Measurements from ENCODE around the gene NPSR1. TPM values are rescaled to one million over a fixed set of nuclear protein-coding genes. Genes with fewer than 3 reads are reported as not detected.

NPSR1 gene
- total RNA-seq, 3 donors from 2014 or later (not counting 1 experiment from before 2014, with no cell fraction given), result not detected

GRCh38 chr7:34747867-34748727 lies 90.1 kb downstream of the NPSR1 start:
- Mint-ChIP-seq H3K9me3 (peaks cover 0 to 3% of the 10 kb centered on the region in 2 donors), H3K4me1 (no peaks in the 10 kb centered on the region), H3K27ac (no peak overlapping the region), H3K4me3 (no peak overlapping the region), H3K27me3 (ENCODE audit: low read depth in 2 of 2) (peaks cover 10 to 15% of the 10 kb centered on the region in 2 donors), H3K36me3 (no peaks in the 10 kb centered on the region)
- TF ChIP-seq, protein P1, sequence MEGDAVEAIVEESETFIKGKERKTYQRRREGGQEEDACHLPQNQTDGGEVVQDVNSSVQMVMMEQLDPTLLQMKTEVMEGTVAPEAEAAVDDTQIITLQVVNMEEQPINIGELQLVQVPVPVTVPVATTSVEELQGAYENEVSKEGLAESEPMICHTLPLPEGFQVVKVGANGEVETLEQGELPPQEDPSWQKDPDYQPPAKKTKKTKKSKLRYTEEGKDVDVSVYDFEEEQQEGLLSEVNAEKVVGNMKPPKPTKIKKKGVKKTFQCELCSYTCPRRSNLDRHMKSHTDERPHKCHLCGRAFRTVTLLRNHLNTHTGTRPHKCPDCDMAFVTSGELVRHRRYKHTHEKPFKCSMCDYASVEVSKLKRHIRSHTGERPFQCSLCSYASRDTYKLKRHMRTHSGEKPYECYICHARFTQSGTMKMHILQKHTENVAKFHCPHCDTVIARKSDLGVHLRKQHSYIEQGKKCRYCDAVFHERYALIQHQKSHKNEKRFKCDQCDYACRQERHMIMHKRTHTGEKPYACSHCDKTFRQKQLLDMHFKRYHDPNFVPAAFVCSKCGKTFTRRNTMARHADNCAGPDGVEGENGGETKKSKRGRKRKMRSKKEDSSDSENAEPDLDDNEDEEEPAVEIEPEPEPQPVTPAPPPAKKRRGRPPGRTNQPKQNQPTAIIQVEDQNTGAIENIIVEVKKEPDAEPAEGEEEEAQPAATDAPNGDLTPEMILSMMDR (IDR thresholded peaks at IDR 0.05), result no peak
- Histone ChIP-seq H3K36me3 (ENCODE audit: control insufficient read depth, insufficient read depth, low read length) (no peaks in the 10 kb centered on the region), H3K9me3 (ENCODE audit: control insufficient read depth, insufficient read depth, low read length) (no peaks in the 10 kb centered on the region), H3K4me3 (ENCODE audit: low read length) (no peak overlapping the region), H3K27me3 (ENCODE audit: control insufficient read depth, insufficient read depth, low read length) (no peaks in the 10 kb centered on the region), H3K4me1 (ENCODE audit: control insufficient read depth, insufficient read depth, low read length) (no peaks in the 10 kb centered on the region), H3K27ac (ENCODE audit: low read length) (no peak overlapping the region)
- WGBS (ENCODE audit: insufficient coverage), result 77% methylated on average over 8 of the region's 8 CpGs
- intact Hi-C loops (cut with micrococcal nuclease), result no loop called here
- DNase-seq (no peak), ATAC-seq (no peak)

DNA sequence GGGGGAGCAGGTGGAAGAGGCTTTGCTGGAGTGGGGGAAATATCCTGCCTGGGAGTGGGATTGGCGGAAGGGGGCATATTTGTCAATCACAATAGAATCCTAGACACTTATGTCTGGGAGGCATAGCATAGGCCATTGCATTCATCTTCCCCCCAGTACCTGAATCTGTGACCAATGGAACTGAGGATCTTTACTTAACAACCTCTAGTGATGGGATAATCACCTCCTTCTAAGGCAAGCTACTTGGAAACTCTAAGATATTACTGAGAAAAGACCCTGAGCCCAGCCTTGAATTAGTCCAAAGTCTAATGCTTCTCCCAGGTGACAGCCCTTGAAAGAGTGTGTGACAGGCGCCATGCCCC lies 90.7 kb downstream of the NPSR1 start:
- Mint-ChIP-seq H3K4me1 (no peaks in the 10 kb centered on the region), H3K36me3 (no peaks in the 10 kb centered on the region), H3K27ac (no peak overlapping the region), H3K27me3 (ENCODE audit: low read depth in 2 of 2) (peaks cover 5 to 9% of the 10 kb centered on the region in 2 donors), H3K9me3 (no peaks in the 10 kb centered on the region), H3K4me3 (no peak overlapping the region)
- Histone ChIP-seq H3K4me1 (ENCODE audit: control insufficient read depth, insufficient read depth, low read length) (no peaks in the 10 kb centered on the region), H3K9me3 (ENCODE audit: control insufficient read depth, insufficient read depth, low read length) (no peaks in the 10 kb centered on the region), H3K4me3 (ENCODE audit: low read length) (no peak overlapping the region), H3K36me3 (ENCODE audit: control insufficient read depth, insufficient read depth, low read length) (no peaks in the 10 kb centered on the region), H3K27me3 (ENCODE audit: control insufficient read depth, insufficient read depth, low read length) (no peaks in the 10 kb centered on the region), H3K27ac (ENCODE audit: low read length) (no peak overlapping the region)
- no peak for ATAC-seq
- intact Hi-C loops (cut with micrococcal nuclease), result no loop called here
- no peak for DNase-seq
- WGBS (ENCODE audit: insufficient coverage), result 100% methylated on average over 2 of the region's 2 CpGs
- TF ChIP-seq, protein P1 (IDR thresholded peaks at IDR 0.05), result no peak

DNA sequence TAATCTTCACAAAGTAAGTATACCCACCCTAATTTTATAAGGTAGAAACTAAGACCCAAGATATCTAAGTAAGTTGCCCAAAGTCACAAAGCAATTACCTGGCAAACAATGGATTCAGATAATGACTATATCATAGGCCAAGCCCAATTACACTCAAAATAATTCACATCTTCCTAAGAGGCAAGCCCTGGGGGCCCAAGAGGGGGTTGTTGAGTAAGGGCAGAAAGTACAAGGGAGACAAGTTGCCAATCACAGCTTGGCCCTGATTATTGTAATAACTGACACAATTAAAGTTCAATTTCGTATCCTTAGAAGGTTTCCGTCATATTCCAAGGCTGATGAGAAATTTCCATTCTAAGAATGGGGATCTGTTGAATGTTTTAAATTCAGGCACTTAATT lies 91.4 kb downstream of the NPSR1 start:
- no peaks in the 10 kb centered on the region for H3K4me1 Mint-ChIP-seq
- Histone ChIP-seq H3K27ac (ENCODE audit: low read length) (no peak overlapping the region), H3K27me3 (ENCODE audit: control insufficient read depth, insufficient read depth, low read length) (no peaks in the 10 kb centered on the region), H3K4me3 (ENCODE audit: low read length) (no peak overlapping the region), H3K4me1 (ENCODE audit: control insufficient read depth, insufficient read depth, low read length) (no peaks in the 10 kb centered on the region), H3K9me3 (ENCODE audit: control insufficient read depth, insufficient read depth, low read length) (no peaks in the 10 kb centered on the region), H3K36me3 (ENCODE audit: control insufficient read depth, insufficient read depth, low read length) (no peaks in the 10 kb centered on the region)
- intact Hi-C loops (cut with micrococcal nuclease), result no loop called here
- ATAC-seq (no peak), DNase-seq (no peak)
- WGBS (ENCODE audit: insufficient coverage), result 91% methylated on average over 2 of the region's 2 CpGs
- no peaks in the 10 kb centered on the region for H3K9me3 Mint-ChIP-seq
- no peak overlapping the region for H3K4me3 Mint-ChIP-seq
- TF ChIP-seq, protein P1 (IDR thresholded peaks at IDR 0.05), result no peak
- peaks cover 1 to 5% of the 10 kb centered on the region in 2 donors for H3K27me3 Mint-ChIP-seq (ENCODE audit: low read depth in 2 of 2)
- H3K36me3 Mint-ChIP-seq, result no peaks in the 10 kb centered on the region
- no peak overlapping the region for H3K27ac Mint-ChIP-seq

GRCh38 chr7:34750209-34750608 lies 92.2 kb downstream of the NPSR1 start:
- Histone ChIP-seq H3K4me3 (ENCODE audit: low read length) (no peak overlapping the region), H3K27me3 (ENCODE audit: control insufficient read depth, insufficient read depth, low read length) (no peaks in the 10 kb centered on the region), H3K9me3 (ENCODE audit: control insufficient read depth, insufficient read depth, low read length) (no peaks in the 10 kb centered on the region), H3K36me3 (ENCODE audit: control insufficient read depth, insufficient read depth, low read length) (no peaks in the 10 kb centered on the region), H3K27ac (ENCODE audit: low read length) (no peak overlapping the region), H3K4me1 (ENCODE audit: control insufficient read depth, insufficient read depth, low read length) (no peaks in the 10 kb centered on the region)
- peaks cover 5 to 6% of the 10 kb centered on the region in 2 donors for H3K27me3 Mint-ChIP-seq (ENCODE audit: low read depth in 2 of 2)
- TF ChIP-seq, protein P1 (IDR thresholded peaks at IDR 0.05), result no peak
- no peaks in the 10 kb centered on the region for H3K36me3 Mint-ChIP-seq
- ATAC-seq (no peak), DNase-seq (no peak)
- no peaks in the 10 kb centered on the region for H3K9me3 Mint-ChIP-seq
- intact Hi-C loops (cut with micrococcal nuclease), result no loop called here
- H3K4me3 Mint-ChIP-seq, result no peak overlapping the region
- no peaks in the 10 kb centered on the region for H3K4me1 Mint-ChIP-seq
- no peak overlapping the region for H3K27ac Mint-ChIP-seq
- 86% methylated on average over 8 of the region's 8 CpGs for WGBS (ENCODE audit: insufficient coverage)
